K562 (cell line): ENCODE measurements around the gene SYNGR1. TPM values are rescaled to one million over a fixed set of nuclear protein-coding genes. Genes with fewer than 3 reads are reported as not detected.

Experiments
- ATAC-seq: fragments of 200-7000 bp; cut with Tn5 transposase; 3 replicates; pipeline ENCODE4 v1.9.1; 2020; ENCODE audit warnings: moderate library complexity
- BruUV-seq: library from RNA; stranded (reverse); fragments of 400-500 nt; replicated peaks from 2 replicates; lab custom pipeline; 2021; lab: Mats Ljungman, UMichigan
- CTCF ChIA-PET: fragments of 300-600 bp; formaldehyde crosslinking; extraction: SDS; loops from one replicate; lab custom pipeline; 2021; ENCODE audit warnings: low intra/inter-chr PET ratio; lab: Yijun Ruan, JAX
- POLR2A ChIA-PET: fragments of 300-600, 350-650 bp; sonication (Branson Sonifier 250); formaldehyde crosslinking; extraction: SDS; loops from one replicate; lab custom pipeline; 2021; ENCODE audit warnings: antibody characterized with exemption, inconsistent platforms; lab: Yijun Ruan, JAX
- DNase-seq, 4 experiments: peaks; one replicate each; pipeline versions ENCODE4 v3.0.0 to v3.0.0-alpha.2; 2011 to 2018; ENCODE audit warnings: low spot score in 3 of 4, mixed read lengths in 3 of 4; ENCODE audit errors: extremely low read depth in 1 of 4
- FAIRE-seq: peaks from 2 replicates; lab custom pipeline; 2011; peaks lifted over from hg19 to GRCh38; lab: Jason Lieb, UNC
- H2AFZ ChIP-seq: 2 replicates; pipeline ENCODE4 v1.6.0; 2011; ENCODE audit warnings: low read depth, low read length, control low read depth, inconsistent platforms
- H3K27ac ChIP-seq: fragments of 200-600 bp; 3 replicates; pipeline ENCODE4 v1.8.0; 2011; ENCODE audit warnings: low read depth, mild to moderate bottlenecking, control low read depth, inconsistent platforms, low read length, moderate library complexity, mixed read lengths; ENCODE audit errors: extremely low read depth
- H3K27me3 ChIP-seq, 2 experiments: fragments of 300-600 bp in 1 of 2; 2 replicates in 1 of 2; 3 replicates in 1 of 2; pipeline versions ENCODE4 v1.6.0 to v1.8.0; 2011; ENCODE audit warnings: inconsistent platforms in 2 of 2, low read length in 2 of 2, mild to moderate bottlenecking in 1 of 2, mixed read lengths in 1 of 2, moderate library complexity in 1 of 2; ENCODE audit not compliant: control insufficient read depth in 2 of 2, insufficient read depth in 2 of 2
- H3K36me3 ChIP-seq: fragments of 300-600 bp; 3 replicates; pipeline ENCODE4 v1.8.0; 2011; ENCODE audit warnings: mild to moderate bottlenecking, low read length, inconsistent platforms; ENCODE audit not compliant: control insufficient read depth, insufficient read depth
- H3K4me1 ChIP-seq, 2 experiments: fragments of 200-600 bp in 1 of 2; replicated peaks in 1 of 2; 2 replicates in 1 of 2; 3 replicates in 1 of 2; pipeline versions ENCODE4 v1.5.1 to v1.8.0; 2011; ENCODE audit warnings: inconsistent platforms in 2 of 2, low read length in 2 of 2, mild to moderate bottlenecking in 1 of 2, mixed read lengths in 1 of 2, moderate library complexity in 1 of 2; ENCODE audit not compliant: control insufficient read depth in 2 of 2, insufficient read depth in 2 of 2
- H3K4me2 ChIP-seq: 2 replicates; pipeline ENCODE4 v1.6.1; 2011; ENCODE audit warnings: low read length, control low read depth, inconsistent platforms, mixed read lengths; ENCODE audit not compliant: insufficient read depth
- H3K4me3 ChIP-seq: fragments of 200-600 bp; sonication (generic), shearing (Covaris generic); 2 replicates; pipeline ENCODE4 v1.5.1; 2016; ENCODE audit warnings: control low read depth, inconsistent platforms
- H3K79me2 ChIP-seq: fragments of 200-600 bp; 3 replicates; pipeline ENCODE4 v1.8.0; 2011; ENCODE audit warnings: low read length, inconsistent platforms; ENCODE audit not compliant: control insufficient read depth, insufficient read depth
- H3K9ac ChIP-seq, 2 experiments: 2 replicates each; pipeline versions ENCODE4 v1.6.0 to v1.6.1; 2011; ENCODE audit warnings: low read depth in 2 of 2, low read length in 2 of 2, control low read depth in 1 of 2, inconsistent platforms in 1 of 2, mild to moderate bottlenecking in 1 of 2, mixed read lengths in 1 of 2; ENCODE audit not compliant: insufficient read depth in 1 of 2
- H3K9me1 ChIP-seq: one replicate; pipeline ENCODE4 v1.6.0; 2011; ENCODE audit warnings: inconsistent platforms, mild to moderate bottlenecking, low read length, moderate library complexity; ENCODE audit not compliant: control insufficient read depth, insufficient read depth
- H3K9me3 ChIP-seq: replicated peaks from 2 replicates; pipeline ENCODE4 v1.5.1; 2011; ENCODE audit warnings: low read depth, low read length, inconsistent platforms; ENCODE audit not compliant: control insufficient read depth, insufficient read depth
- H4K20me1 ChIP-seq: replicated peaks from 2 replicates; pipeline ENCODE4 v1.6.1; 2011; ENCODE audit warnings: low read length, inconsistent platforms, mixed read lengths; ENCODE audit not compliant: control insufficient read depth, insufficient read depth
- CBFB ChIP-seq: sonication (generic); formaldehyde crosslinking; IDR thresholded peaks from 2 replicates; pipeline ENCODE4 v1.4.0; 2020; ENCODE audit warnings: mild to moderate bottlenecking, missing genetic modification reagents
- CBX2 ChIP-seq: fragments of 200-600 bp; sonication (generic); IDR thresholded peaks from one replicate; pipeline ENCODE4 v1.6.1; 2012; ENCODE audit warnings: mild to moderate bottlenecking, low read length, inconsistent platforms; ENCODE audit not compliant: insufficient read depth, poor library complexity, severe bottlenecking
- FOXK1 ChIP-seq: sonication (generic); formaldehyde crosslinking; IDR thresholded peaks from 2 replicates; pipeline ENCODE4 v1.8.0; 2022; ENCODE audit warnings: missing genetic modification reagents, mild to moderate bottlenecking, borderline replicate concordance
- HMG20B ChIP-seq: fragments of 250-450 bp; sonication (Bioruptor Pico); IDR thresholded peaks from 2 replicates; pipeline ENCODE4 v1.5.0; 2021; ENCODE audit warnings: mild to moderate bottlenecking
- HNRNPH1 ChIP-seq: fragments of 200-400 bp; formaldehyde crosslinking; optimal IDR thresholded peaks from 2 replicates; pipeline ENCODE3; 2017; ENCODE audit warnings: low read depth, mild to moderate bottlenecking, low read length, moderate library complexity
- HSF4 ChIP-seq: fragments of 250-450 bp; sonication (Bioruptor Pico); IDR thresholded peaks from 2 replicates; pipeline ENCODE4 v2.1.2; 2022; ENCODE audit warnings: mild to moderate bottlenecking, moderate library complexity, borderline replicate concordance
- LARP7 ChIP-seq: fragments of 450-650 bp; IDR thresholded peaks from 2 replicates; pipeline ENCODE4 v1.6.1; 2016
- MTA3 ChIP-seq: fragments of 450-650 bp; formaldehyde crosslinking; IDR thresholded peaks from 2 replicates; pipeline ENCODE4 v1.6.1; 2017; ENCODE audit warnings: mild to moderate bottlenecking, borderline replicate concordance
- NCOA6 ChIP-seq: fragments of 450-650 bp; IDR thresholded peaks from 2 replicates; pipeline ENCODE4 v1.6.1; 2017; ENCODE audit warnings: mild to moderate bottlenecking
- POLR2G ChIP-seq: fragments of 200-400 bp; formaldehyde crosslinking; IDR thresholded peaks from 2 replicates; pipeline ENCODE4 v1.6.1; 2017; ENCODE audit warnings: low read depth, mild to moderate bottlenecking, antibody characterized with exemption, low read length, moderate library complexity
- SP1 ChIP-seq: sonication (generic); formaldehyde crosslinking; IDR thresholded peaks from 2 replicates; pipeline ENCODE4 v1.8.1; 2022; ENCODE audit warnings: mild to moderate bottlenecking, missing genetic modification reagents
- TAF15 ChIP-seq: fragments of 200-400 bp; formaldehyde crosslinking; IDR thresholded peaks from 2 replicates; pipeline ENCODE4 v1.6.1; 2017; ENCODE audit warnings: mild to moderate bottlenecking, low read depth, low read length, moderate library complexity
- TFAM ChIP-seq: fragments of 250-450 bp; sonication (Bioruptor Pico); conservative IDR thresholded peaks from 2 replicates; pipeline ENCODE4 v1.5.0; 2021; ENCODE audit warnings: mild to moderate bottlenecking, moderate library complexity
- WHSC1 ChIP-seq: IDR thresholded peaks from one replicate; pipeline ENCODE4 v1.6.1; 2012; ENCODE audit warnings: low read length, control low read depth, inconsistent platforms
- ZNF232 ChIP-seq: sonication (generic); formaldehyde crosslinking; IDR thresholded peaks from 2 replicates; pipeline ENCODE4 v1.8.0; 2022; ENCODE audit warnings: mild to moderate bottlenecking, missing genetic modification reagents
- WGBS: fragments of 100-300 bp; shearing (Covaris generic); methylation state at CpG from one replicate; pipeline ENCODE4 v1.1.6; 2016; ENCODE audit warnings: low coverage, mixed read lengths; ENCODE audit not compliant: insufficient coverage; ENCODE audit errors: missing lambda C conversion rate; 5-methylcytosine and 5-hydroxymethylcytosine counted together
- in situ Hi-C: fragments of 300-500 bp; cut with MboI; formaldehyde crosslinking; loops from 4 replicates; pipeline ENCODE4 v1.15.0; 2018; ENCODE audit warnings: inconsistent platforms, mixed read lengths
- intact Hi-C: fragments of 100-400 bp; cut with micrococcal nuclease; formaldehyde crosslinking; loops from 2 replicates; pipeline ENCODE4 v1.14.2; 2022
- polyA plus RNA-seq, 8 experiments: library from polyadenylated mRNA; depleted of rRNA in 4 of 8; stranded (reverse) in 5 of 8; unstranded in 3 of 8; fragments of >200 nt; fragmentation: Nextera tagmentation in 2 of 8; fragmentation: Illumina TruSeq in 1 of 8; extraction: Ambion mirVana in 2 of 8; extraction: Trizol in 1 of 8; gene quantifications; 2 replicates each; pipeline versions ENCODE4 v1.2.1 to v1.2.3, GENCODE V29; 2011 to 2014; ENCODE audit warnings: inconsistent platforms in 1 of 8, missing spikeins in 1 of 8
- total RNA-seq, 7 experiments: library from RNA; depleted of rRNA in 6 of 7; stranded (reverse); fragments of >200 nt in 6 of 7; fragmentation: Illumina TruSeq in 2 of 7; extraction: Trizol in 2 of 7; gene quantifications; 2 replicates each; pipeline versions ENCODE4 v1.2.1 to v1.2.3, GENCODE V29; 2011 to 2021; ENCODE audit warnings: low replicate concordance in 1 of 7
- TF ChIP-seq, protein P1 (sequence below): sonication (generic); formaldehyde crosslinking; IDR thresholded peaks from 2 replicates; pipeline ENCODE4 v1.8.0; 2022; ENCODE audit warnings: mild to moderate bottlenecking, missing genetic modification reagents

SYNGR1 gene
- total and polyA plus RNA-seq, 9 of the 15 experiments (the other 6 are each of a cell fraction or from before 2014, with no cell fraction given) = 1.8 to 15.9 (median 5.5) TPM

GRCh38 chr22:39341179-39341578 is 8.6 kb upstream of the SYNGR1 start:
- in situ Hi-C loops = no loop called here
- Histone ChIP-seq H3K4me1 (peaks cover 0 to 5% of the 10 kb centered on the region in 2 experiments; a peak in 3 of 5 replicates), H3K27me3 (no peaks in the 10 kb centered on the region), H2AFZ (0 out of 2 replicates have a peak overlapping the region, but pooled peaks have one; percentile 24), H3K9ac (no peak overlapping the region), H3K36me3 (no peaks in the 10 kb centered on the region), H3K4me2 (no peak overlapping the region), H3K4me3 (no peak overlapping the region), H3K79me2 (no peaks in the 10 kb centered on the region), H3K27ac (no peak overlapping the region), H4K20me1 (no peaks in the 10 kb centered on the region), H3K9me1 (no peaks in the 10 kb centered on the region), H3K9me3 (no peaks in the 10 kb centered on the region)
- ChIA-PET CTCF (interaction anchor here (0.7 kb wide), 1 partner anchor 328 kb away, joined by 3 read pairs; no protein-coding TSS in a partner anchor), POLR2A (interaction anchor here (1.7 kb wide), 1 partner anchor 23 kb away, joined by 5 read pairs; no protein-coding TSS in a partner anchor)
- FAIRE-seq (no peak), DNase-seq (peak in 1 of 4 experiments; percentile 2), ATAC-seq (no peak)
- no peak for TF ChIP-seq TFAM (CRISPR knock-in tag)
- TF ChIP-seq SP1 (CRISPR knock-in tag) = no peak
- no peak for TF ChIP-seq HNRNPH1
- TF ChIP-seq, protein P1, sequence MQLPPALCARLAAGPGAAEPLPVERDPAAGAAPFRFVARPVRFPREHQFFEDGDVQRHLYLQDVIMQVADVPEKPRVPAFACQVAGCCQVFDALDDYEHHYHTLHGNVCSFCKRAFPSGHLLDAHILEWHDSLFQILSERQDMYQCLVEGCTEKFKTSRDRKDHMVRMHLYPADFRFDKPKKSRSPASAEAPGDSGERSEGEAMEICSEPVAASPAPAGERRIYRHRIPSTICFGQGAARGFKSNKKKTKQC = no peak
- TF ChIP-seq HSF4 (CRISPR knock-in tag) = no peak
- TF ChIP-seq POLR2G = no peak
- TF ChIP-seq HMG20B (CRISPR knock-in tag) = no peak
- TF ChIP-seq CBX2 = no peak
- no peak for TF ChIP-seq WHSC1
- TF ChIP-seq FOXK1 (CRISPR knock-in tag) = no peak
- no peak for TF ChIP-seq CBFB (CRISPR knock-in tag)
- no peak for TF ChIP-seq LARP7
- no peak for TF ChIP-seq NCOA6
- TF ChIP-seq MTA3 = no peak
- TF ChIP-seq TAF15 = no peak
- no peak for TF ChIP-seq ZNF232 (CRISPR knock-in tag)
- intact Hi-C loops = no loop called here
- BruUV-seq = no TSS peak
- 43% methylated on average over 3 of the region's 3 CpGs for WGBS
